ENCODE measurements around the gene NHSL2.

GRCh38 chrX:72020204-72020603 is 109.6 kb downstream of the NHSL2 start:
- no peak for TF ChIP-seq EZH2phosphoT487 (IDR thresholded peaks at IDR 0.05)
- TF ChIP-seq, protein P1, sequence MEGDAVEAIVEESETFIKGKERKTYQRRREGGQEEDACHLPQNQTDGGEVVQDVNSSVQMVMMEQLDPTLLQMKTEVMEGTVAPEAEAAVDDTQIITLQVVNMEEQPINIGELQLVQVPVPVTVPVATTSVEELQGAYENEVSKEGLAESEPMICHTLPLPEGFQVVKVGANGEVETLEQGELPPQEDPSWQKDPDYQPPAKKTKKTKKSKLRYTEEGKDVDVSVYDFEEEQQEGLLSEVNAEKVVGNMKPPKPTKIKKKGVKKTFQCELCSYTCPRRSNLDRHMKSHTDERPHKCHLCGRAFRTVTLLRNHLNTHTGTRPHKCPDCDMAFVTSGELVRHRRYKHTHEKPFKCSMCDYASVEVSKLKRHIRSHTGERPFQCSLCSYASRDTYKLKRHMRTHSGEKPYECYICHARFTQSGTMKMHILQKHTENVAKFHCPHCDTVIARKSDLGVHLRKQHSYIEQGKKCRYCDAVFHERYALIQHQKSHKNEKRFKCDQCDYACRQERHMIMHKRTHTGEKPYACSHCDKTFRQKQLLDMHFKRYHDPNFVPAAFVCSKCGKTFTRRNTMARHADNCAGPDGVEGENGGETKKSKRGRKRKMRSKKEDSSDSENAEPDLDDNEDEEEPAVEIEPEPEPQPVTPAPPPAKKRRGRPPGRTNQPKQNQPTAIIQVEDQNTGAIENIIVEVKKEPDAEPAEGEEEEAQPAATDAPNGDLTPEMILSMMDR (IDR thresholded peaks at IDR 0.05) = no peak
